GM21526 (cell line): ENCODE results near the gene G0S2.

ENCODE experiments used
- ATAC-seq: cut with Tn5 transposase; IDR thresholded peaks from one replicate; pipeline ENCODE4 v1.9.1; 2021; ENCODE audit warnings: moderate library complexity; ENCODE audit not compliant: unreplicated experiment, low FRiP score

The G0S2 gene

GRCh38 chr1:209714338-209714737 is 39.1 kb downstream of the G0S2 start:
- no peak for ATAC-seq

- no peak for ATAC-seq
Observed at GRCh38 chr1:209715314-209715713, 40.1 kb downstream of the G0S2 start.

DNA sequence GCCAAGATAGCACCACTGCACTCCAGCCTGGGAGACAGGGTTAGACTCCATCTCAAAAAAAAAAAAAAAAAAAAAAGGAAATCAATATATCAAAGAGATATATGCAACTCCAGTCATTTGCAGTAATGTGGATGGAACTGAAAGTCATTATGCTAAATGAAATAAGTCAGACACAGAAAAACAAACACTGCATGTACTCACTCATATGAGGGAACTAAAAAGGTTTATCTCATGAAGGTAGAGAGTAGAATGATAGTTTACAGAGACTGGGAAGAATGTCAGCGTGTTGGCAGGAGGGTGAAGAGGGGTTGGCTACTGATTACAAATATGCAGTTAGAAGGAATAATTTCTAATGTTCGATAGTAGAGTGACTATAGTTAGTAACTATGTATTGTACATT is 42.6 kb downstream of the G0S2 start:
- no peak for ATAC-seq

DNA sequence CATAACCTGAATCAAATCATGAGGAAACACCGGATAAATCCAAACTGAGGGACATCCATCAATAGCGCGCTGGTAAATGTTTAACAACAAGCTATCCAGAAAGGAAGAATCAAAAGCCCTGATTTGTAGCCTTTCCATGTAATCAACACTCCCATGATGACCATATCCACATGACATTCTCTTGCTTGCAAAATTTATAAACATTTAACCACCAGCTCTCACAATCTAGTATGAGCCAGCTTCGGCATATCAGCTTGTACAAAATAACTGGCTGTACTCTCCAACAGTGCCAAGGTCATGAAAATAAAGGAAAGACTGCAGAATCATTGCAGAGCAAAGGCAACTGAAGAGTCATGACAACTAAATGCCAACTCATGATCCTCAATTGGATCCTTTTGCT is 45.1 kb downstream of the G0S2 start:
- no peak for ATAC-seq

- no peak for ATAC-seq
Observed at GRCh38 chr1:209720826-209721225, 45.6 kb downstream of the G0S2 start.

DNA sequence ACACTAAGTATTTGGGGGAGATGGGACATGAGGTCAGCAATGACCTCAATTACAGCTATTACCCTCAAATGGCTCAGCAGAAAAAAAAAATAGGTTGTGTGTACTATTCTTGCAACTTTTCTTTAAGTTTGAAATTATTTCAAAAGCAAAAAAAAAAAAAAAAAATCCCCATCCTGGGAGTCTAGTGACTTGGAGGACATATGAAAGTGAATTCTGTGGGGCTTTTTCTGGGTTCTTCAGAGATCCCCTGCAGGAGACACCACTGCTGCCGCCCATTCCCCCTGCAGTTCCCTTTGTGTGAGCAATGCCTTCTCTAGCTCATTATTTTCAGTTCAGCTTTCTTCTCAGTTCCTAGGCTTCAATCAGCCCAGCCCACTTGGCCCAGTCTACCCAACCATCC is 46.1 kb downstream of the G0S2 start:
- ATAC-seq, result no peak

DNA sequence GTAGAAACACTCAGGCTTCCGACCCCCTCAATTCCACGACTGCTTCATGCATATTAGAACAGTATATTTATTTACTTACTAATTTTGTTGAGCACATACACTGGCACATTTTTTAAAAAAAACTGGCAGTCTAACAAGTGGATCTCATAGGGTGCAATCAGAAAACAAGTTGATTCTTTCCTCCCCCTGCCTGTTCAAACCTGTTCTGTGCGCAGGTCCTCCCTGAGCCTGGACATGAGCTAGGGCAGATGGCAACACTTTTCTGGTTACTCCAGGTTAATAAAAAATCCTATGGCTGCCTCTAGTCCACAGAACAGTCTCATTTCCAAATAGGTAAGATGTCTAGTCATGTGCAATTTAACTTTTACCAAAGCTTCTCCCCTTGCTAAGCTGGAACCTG is 48.1 kb downstream of the G0S2 start:
- no peak for ATAC-seq

DNA sequence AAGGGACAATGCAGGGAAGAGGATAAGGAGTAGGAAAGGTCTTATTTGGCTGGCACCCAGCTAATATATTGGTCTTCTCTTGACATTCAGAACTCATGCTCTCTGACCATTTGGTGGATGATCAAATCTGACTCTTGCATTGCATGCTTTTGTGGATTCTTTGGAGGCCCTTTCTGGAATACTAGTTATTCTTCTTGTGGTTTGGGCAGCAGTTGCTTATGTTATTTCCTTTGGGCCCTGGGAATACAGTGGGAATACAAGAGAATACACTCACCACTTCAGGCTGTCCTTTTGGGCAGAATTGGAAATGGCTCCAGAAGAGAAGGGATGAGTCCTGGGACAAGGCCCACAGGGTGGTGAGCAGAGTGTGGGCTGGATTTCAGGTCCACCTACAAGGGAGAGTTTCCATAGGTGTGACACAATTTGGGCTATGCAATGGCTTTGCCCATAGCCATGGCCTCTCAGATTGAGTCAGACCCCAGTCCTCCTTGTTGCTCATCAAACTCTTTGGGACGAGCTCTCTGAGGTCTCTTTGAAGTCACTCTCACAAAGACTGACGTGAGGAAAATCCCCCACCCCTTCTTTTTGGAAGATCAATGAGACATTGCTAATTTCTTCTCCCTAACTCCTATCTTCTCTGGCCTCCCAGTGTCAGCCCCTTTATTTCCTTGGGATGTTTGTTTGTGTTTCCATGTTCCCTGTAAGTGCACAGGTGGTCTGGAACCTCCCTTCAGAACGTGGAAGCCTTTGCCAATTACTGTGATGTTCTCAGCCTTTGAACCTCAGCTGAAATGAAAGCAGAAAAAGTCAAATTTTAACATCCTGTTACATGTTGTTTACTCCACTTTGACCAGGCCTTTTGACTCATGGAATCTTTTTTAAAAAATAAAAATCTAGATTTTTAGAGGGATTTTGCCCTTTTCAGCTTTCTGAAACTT is 48.8 kb downstream of the G0S2 start:
- ATAC-seq, result no peak
